Common myeloid progenitor, CD34-positive (primary cell): Measurements from ENCODE around the gene RNF25.

Source experiments
- CTCF ChIA-PET: fragments of 350-600 bp; sonication (Branson Sonifier 250); formaldehyde crosslinking; loops from one replicate; lab custom pipeline; 2021; ENCODE audit warnings: antibody characterized with exemption; lab: Charles Lee
- POLR2A ChIA-PET: fragments of 350-600 bp; sonication (Branson Sonifier 250); formaldehyde crosslinking; loops from one replicate; lab custom pipeline; 2021; ENCODE audit warnings: antibody characterized with exemption; lab: Charles Lee
- DNase-seq, 3 donors: peaks; one replicate each; pipeline versions ENCODE4 v3.0.0 to v3.0.0-alpha.2; 2013
- H3K27ac ChIP-seq, 2 experiments: 1 replicate in 1 of 2; 2 replicates in 1 of 2; pipeline ENCODE4 v1.7.0; 2013; ENCODE audit warnings: inconsistent platforms in 2 of 2, low read length in 2 of 2, mild to moderate bottlenecking in 2 of 2, low read depth in 1 of 2, moderate library complexity in 1 of 2; ENCODE audit not compliant: severe bottlenecking in 2 of 2, insufficient read depth in 1 of 2, poor library complexity in 1 of 2
- H3K27me3 ChIP-seq, 5 experiments: replicated peaks in 2 of 5; 1 replicate in 3 of 5; 2 replicates in 2 of 5; pipeline versions ENCODE4 v1.6.1 to v1.7.0; 2013; ENCODE audit warnings: low read length in 4 of 5, mild to moderate bottlenecking in 2 of 5, moderate library complexity in 2 of 5, inconsistent platforms in 1 of 5; ENCODE audit not compliant: insufficient read depth in 5 of 5, control insufficient read depth in 4 of 5
- H3K36me3 ChIP-seq, 4 experiments: 1 replicate in 2 of 4; 2 replicates in 2 of 4; pipeline versions ENCODE4 v1.6.1 to v1.7.0; 2013; ENCODE audit warnings: low read length in 3 of 4, control low read depth in 1 of 4, mild to moderate bottlenecking in 1 of 4; ENCODE audit not compliant: control insufficient read depth in 4 of 4, insufficient read depth in 4 of 4
- H3K4me1 ChIP-seq, 4 experiments: 1 replicate in 3 of 4; 2 replicates in 1 of 4; pipeline versions ENCODE4 v1.6.1 to v1.7.1; 2013; ENCODE audit warnings: low read length in 3 of 4, mild to moderate bottlenecking in 3 of 4, control low read depth in 1 of 4, inconsistent platforms in 1 of 4, moderate library complexity in 1 of 4; ENCODE audit not compliant: control insufficient read depth in 4 of 4, insufficient read depth in 4 of 4; ENCODE audit errors: control extremely low read depth in 1 of 4
- H3K4me3 ChIP-seq, 7 experiments: 1 replicate in 4 of 7; 2 replicates in 3 of 7; pipeline versions ENCODE4 v1.5.1 to v1.7.0; 2013; ENCODE audit warnings: mild to moderate bottlenecking in 7 of 7, low read length in 6 of 7, moderate library complexity in 6 of 7, inconsistent platforms in 2 of 7, low read depth in 2 of 7, control low read depth in 1 of 7; ENCODE audit not compliant: insufficient read depth in 4 of 7, control insufficient read depth in 1 of 7; ENCODE audit errors: extremely low read depth in 1 of 7
- H3K9me3 ChIP-seq, 5 experiments: 1 replicate in 4 of 5; 2 replicates in 1 of 5; pipeline versions ENCODE4 v1.6.1 to v1.7.1; 2013; ENCODE audit warnings: low read length in 4 of 5, mild to moderate bottlenecking in 2 of 5, inconsistent platforms in 1 of 5, low read depth in 1 of 5, moderate library complexity in 1 of 5; ENCODE audit not compliant: control insufficient read depth in 4 of 5, insufficient read depth in 2 of 5; ENCODE audit errors: control extremely low read depth in 1 of 5
- WGBS: methylation state at CpG from one replicate; pipeline ENCODE4 v1.1.5; 2013; ENCODE audit not compliant: insufficient coverage; 5-methylcytosine and 5-hydroxymethylcytosine counted together

RNF25 gene

GRCh38 chr2:218708086-218708485 lies 36.3 kb upstream of the RNF25 start:
- H3K4me1 ChIP-seq, result peaks cover 8 to 16% (median 12%) of the 10 kb centered on the region in 4 experiments
- H3K27ac ChIP-seq, result no peak overlapping the region
- CTCF ChIA-PET, result interaction anchor here (0.6 to 2.1 kb wide), 6 partner anchors 10 to 115 kb away, joined by 3 to 6 read pairs (median 4); no protein-coding TSS in a partner anchor
- H3K9me3 ChIP-seq, result peaks cover 0 to 2% (median 0%) of the 10 kb centered on the region in 5 experiments
- no peak overlapping the region for H3K4me3 ChIP-seq
- WGBS, result 100% methylated on average over 3 of the region's 4 CpGs
- no peaks in the 10 kb centered on the region for H3K27me3 ChIP-seq
- POLR2A ChIA-PET, result interaction anchor here (0.6 to 0.7 kb wide), 2 partner anchors 100 to 416 kb away, joined by 3 read pairs; no protein-coding TSS in a partner anchor
- no peak for DNase-seq
- H3K36me3 ChIP-seq, result no peaks in the 10 kb centered on the region

DNA sequence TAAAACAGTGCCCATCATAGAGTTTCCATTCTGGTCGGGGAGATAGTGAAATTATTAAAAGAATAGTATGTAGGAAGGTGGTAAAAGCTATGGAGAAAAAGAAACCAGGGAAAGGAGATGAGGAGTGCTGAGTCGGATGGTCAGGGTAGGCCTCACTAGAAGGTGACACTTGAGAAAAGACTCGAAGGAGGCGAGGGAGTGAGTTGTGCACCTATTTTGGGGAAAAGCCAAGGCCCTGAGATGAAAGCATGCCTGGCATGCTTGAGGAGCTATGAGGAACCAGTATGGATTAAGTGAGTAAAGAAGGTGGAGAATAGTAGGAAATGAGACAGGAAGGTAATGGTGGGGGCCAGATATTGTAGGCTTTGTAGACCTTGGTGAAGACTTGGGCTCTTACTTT lies 31.5 kb upstream of the RNF25 start:
- Histone ChIP-seq H3K36me3 (peaks cover 0 to 7% (median 3%) of the 10 kb centered on the region in 4 experiments), H3K9me3 (peaks cover 0 to 2% (median 0%) of the 10 kb centered on the region in 5 experiments), H3K4me3 (no peak overlapping the region), H3K4me1 (no peaks in the 10 kb centered on the region), H3K27me3 (no peaks in the 10 kb centered on the region), H3K27ac (no peak overlapping the region)
- ChIA-PET CTCF (interaction anchor here (1.7 to 2.3 kb wide), 2 partner anchors 8 to 16 kb away, joined by 6 read pairs; no protein-coding TSS in a partner anchor), POLR2A (no interaction called here)
- no peak for DNase-seq
- 100% methylated on average over 4 of the region's 4 CpGs for WGBS

DNA sequence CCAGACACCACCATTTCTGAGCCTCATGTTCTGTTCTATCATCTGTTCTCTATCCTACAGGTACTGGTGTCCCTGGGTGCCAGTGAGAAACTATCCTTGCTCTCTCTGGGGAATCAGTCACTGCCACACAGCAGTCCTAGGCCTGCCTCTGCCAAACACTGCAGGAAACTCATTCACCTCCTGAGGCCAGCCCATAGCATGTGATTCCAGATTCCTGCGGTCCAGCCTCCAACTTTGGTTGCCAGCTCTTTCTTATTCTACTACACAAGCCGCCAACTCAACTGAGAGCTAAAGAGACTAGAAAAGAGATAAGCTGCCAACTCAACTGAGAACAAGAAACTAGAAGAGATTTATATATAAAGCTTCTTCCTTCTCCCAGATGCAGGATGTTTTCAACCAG lies 30.0 kb upstream of the RNF25 start:
- CTCF ChIA-PET, result interaction anchor here (1.7 to 2.3 kb wide), 2 partner anchors 10 to 14 kb away, joined by 6 read pairs; no protein-coding TSS in a partner anchor
- no peaks in the 10 kb centered on the region for H3K27me3 ChIP-seq
- POLR2A ChIA-PET, result no interaction called here
- no peaks in the 10 kb centered on the region for H3K4me1 ChIP-seq
- H3K4me3 ChIP-seq, result no peak overlapping the region
- H3K27ac ChIP-seq, result no peak overlapping the region
- peaks cover 0 to 12% (median 4%) of the 10 kb centered on the region in 4 experiments for H3K36me3 ChIP-seq
- H3K9me3 ChIP-seq, result no peaks in the 10 kb centered on the region
- no CpG with 5 or more reads among the region's 2 CpGs for WGBS
- DNase-seq, result no peak

DNA sequence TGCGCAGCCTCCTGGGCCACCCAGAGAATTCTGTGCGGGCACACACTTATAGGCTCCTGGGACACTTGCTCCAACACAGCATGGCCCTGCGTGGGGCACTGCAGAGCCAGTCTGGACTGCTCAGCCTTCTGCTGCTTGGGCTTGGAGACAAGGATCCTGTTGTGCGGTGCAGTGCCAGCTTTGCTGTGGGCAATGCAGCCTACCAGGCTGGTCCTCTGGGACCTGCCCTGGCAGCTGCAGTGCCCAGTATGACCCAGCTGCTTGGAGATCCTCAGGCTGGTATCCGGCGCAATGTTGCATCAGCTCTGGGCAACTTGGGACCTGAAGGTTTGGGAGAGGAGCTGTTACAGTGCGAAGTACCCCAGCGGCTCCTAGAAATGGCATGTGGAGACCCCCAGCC lies 27.1 kb upstream of the RNF25 start:
- CTCF ChIA-PET, result interaction anchor here (1.0 to 1.7 kb wide), 4 partner anchors 9 to 12 kb away, joined by 3 to 6 read pairs (median 4); partner anchors contain the start of gene TTLL4
- DNase-seq, result no peak
- Histone ChIP-seq H3K9me3 (no peaks in the 10 kb centered on the region), H3K36me3 (peaks cover 4 to 26% (median 8%) of the 10 kb centered on the region in 4 experiments), H3K4me3 (no peak overlapping the region), H3K4me1 (no peaks in the 10 kb centered on the region), H3K27ac (no peak overlapping the region), H3K27me3 (no peaks in the 10 kb centered on the region)
- POLR2A ChIA-PET, result no interaction called here
- 96% methylated on average over 7 of the region's 8 CpGs for WGBS

DNA sequence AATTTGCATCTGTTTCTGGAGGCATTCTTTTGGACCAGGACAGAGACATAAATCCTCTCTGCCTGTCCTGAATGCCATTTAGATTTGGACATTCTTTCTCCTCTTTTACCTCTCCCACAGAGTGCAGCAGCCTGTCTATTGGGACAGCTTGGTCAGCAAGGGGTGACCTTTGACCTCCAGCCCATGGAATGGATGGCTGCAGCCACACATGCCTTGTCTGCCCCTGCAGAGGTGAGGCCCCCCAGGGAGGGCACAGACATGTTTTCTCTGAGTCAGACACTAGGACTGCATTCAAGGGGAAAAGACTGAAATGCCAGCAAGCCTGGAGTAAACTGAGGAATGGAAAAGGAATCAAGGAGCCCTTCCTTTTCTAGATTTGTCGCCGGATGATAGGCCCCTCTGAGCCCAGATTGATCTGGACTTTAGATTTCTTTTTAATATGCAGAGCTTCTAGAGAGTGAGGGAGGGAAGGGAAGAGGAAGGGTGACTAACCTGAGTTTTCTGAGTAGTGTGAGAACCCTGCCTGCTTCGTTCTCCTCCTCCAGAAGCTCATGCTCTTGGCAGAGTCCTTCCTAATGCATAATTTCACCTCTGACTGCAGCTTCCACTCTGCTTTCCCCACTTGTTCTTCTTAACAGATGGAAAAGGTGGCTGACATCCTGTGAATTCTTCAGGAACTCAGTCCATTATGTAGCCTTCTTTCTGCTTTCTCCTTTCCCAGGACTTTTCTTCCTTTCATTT lies 22.8 kb upstream of the RNF25 start:
- POLR2A ChIA-PET, result no interaction called here
- WGBS, result 100% methylated on average over 3 of the region's 3 CpGs
- Histone ChIP-seq H3K4me3 (no peak overlapping the region), H3K4me1 (no peaks in the 10 kb centered on the region), H3K9me3 (no peaks in the 10 kb centered on the region), H3K27ac (no peak overlapping the region), H3K36me3 (peaks cover 8 to 53% (median 20%) of the 10 kb centered on the region in 4 experiments), H3K27me3 (no peaks in the 10 kb centered on the region)
- CTCF ChIA-PET, result no interaction called here
- no peak for DNase-seq

DNA sequence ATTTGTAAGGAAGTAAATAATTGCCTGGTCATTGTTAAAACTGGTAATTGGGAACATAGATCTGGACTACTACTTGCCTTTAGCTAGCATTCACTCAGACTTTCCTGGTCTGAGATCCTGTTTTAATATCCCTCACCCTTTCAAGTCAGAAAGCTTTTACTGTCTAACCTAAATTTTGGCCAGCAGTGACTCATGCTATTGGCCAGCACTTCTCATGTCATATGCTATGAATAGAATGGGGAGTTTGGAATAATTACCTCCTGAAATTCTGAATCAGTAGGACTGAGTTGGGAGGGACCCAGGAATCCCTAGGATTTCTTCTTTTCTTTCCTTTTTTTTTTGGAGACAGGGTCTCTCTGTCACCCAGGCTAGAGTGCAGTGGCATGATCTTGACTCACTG lies 19.4 kb upstream of the RNF25 start:
- no peak for DNase-seq
- H3K36me3 ChIP-seq, result peaks cover 8 to 40% (median 16%) of the 10 kb centered on the region in 4 experiments

More for the DNA sequence above, 19.4 kb upstream of the RNF25 start:
- ChIA-PET POLR2A (no interaction called here), CTCF (interaction anchor here (0.7 to 1.2 kb wide), 4 partner anchors 9 to 157 kb away, joined by 3 read pairs; no protein-coding TSS in a partner anchor)
- H3K9me3 ChIP-seq, result no peaks in the 10 kb centered on the region
- H3K27me3 ChIP-seq, result no peaks in the 10 kb centered on the region
- no peak overlapping the region for H3K27ac ChIP-seq
- no peaks in the 10 kb centered on the region for H3K4me1 ChIP-seq
- no peak overlapping the region for H3K4me3 ChIP-seq
